ENCODE measurements around the gene ITLN2.
"Not testable (repeated sequence)": the region's sequence is repeated elsewhere in the genome, so short reads cannot be mapped to it uniquely, and the experiment has no call there.

The ITLN2 gene

GRCh38 chr1:160952129-160952510 lies 2.5 kb downstream of the ITLN2 start:
- DNase-seq = no peak

- DNase-seq = peak; percentile 69
Measured at GRCh38 chr1:160951443-160952128, 3.0 kb downstream of the ITLN2 start.

- DNase-seq = no peak
Measured at GRCh38 chr1:160950657-160951056, 4.0 kb downstream of the ITLN2 start.

- DNase-seq = no peak
Measured at GRCh38 chr1:160949881-160950280, 4.7 kb downstream of the ITLN2 start.

GRCh38 chr1:160949216-160949880 lies 5.3 kb downstream of the ITLN2 start:
- DNase-seq = not testable (repeated sequence)

GRCh38 chr1:160947174-160947759 lies 7.3 kb downstream of the ITLN2 start:
- not testable (repeated sequence) for DNase-seq

- not testable (repeated sequence) for DNase-seq
Measured at GRCh38 chr1:160945881-160946280, 8.7 kb downstream of the ITLN2 start.

- DNase-seq = no peak
Measured at GRCh38 chr1:160945079-160945478, 9.5 kb downstream of the ITLN2 start.

- DNase-seq = no peak
Measured at GRCh38 chr1:160942926-160943325, 11.7 kb downstream of the ITLN2 start.

GRCh38 chr1:160936666-160937065 lies 17.9 kb downstream of the ITLN2 start:
- DNase-seq = not testable (repeated sequence)

- peak; percentile 50 for DNase-seq
Measured at GRCh38 chr1:160935527-160936258, 18.9 kb downstream of the ITLN2 start.

GRCh38 chr1:160933305-160933704 lies 21.3 kb downstream of the ITLN2 start:
- not testable (repeated sequence) for DNase-seq

- DNase-seq = no peak
Measured at GRCh38 chr1:160925652-160926244, 28.9 kb downstream of the ITLN2 start.

- no peak for DNase-seq
Measured at GRCh38 chr1:160924791-160925651, 29.6 kb downstream of the ITLN2 start.

- no peak for DNase-seq
Measured at GRCh38 chr1:160916666-160917065, 37.9 kb downstream of the ITLN2 start.

- not testable (repeated sequence) for DNase-seq
Measured at GRCh38 chr1:160913229-160913628, 41.4 kb downstream of the ITLN2 start.

- DNase-seq = no peak
Measured at GRCh38 chr1:160911925-160912324, 42.7 kb downstream of the ITLN2 start.

GRCh38 chr1:160911441-160911840 lies 43.2 kb downstream of the ITLN2 start:
- no peak for DNase-seq

- no peak for DNase-seq
Measured at GRCh38 chr1:160910170-160910750, 44.3 kb downstream of the ITLN2 start.

- DNase-seq = no peak
Measured at GRCh38 chr1:160907976-160908375, 46.6 kb downstream of the ITLN2 start.

- DNase-seq = no peak
Measured at GRCh38 chr1:160905617-160905989, 49.0 kb downstream of the ITLN2 start.
